GM23338 (cell line): ENCODE data around the gene KCNJ16.

Experiments
- EZH2 ChIP-seq: fragments of 200-600 bp; sonication (generic); IDR thresholded peaks from one replicate; pipeline ENCODE4 v1.8.0; 2017; ENCODE audit warnings: antibody characterized with exemption, mild to moderate bottlenecking, low read depth; ENCODE audit not compliant: unreplicated experiment
- EZH2phosphoT487 ChIP-seq: fragments of 200-600 bp; sonication (generic); IDR thresholded peaks from one replicate; pipeline ENCODE4 v1.8.1; 2018; ENCODE audit warnings: antibody characterized with exemption; ENCODE audit not compliant: unreplicated experiment
- JUNB ChIP-seq: IDR thresholded peaks from one replicate; pipeline ENCODE4 v1.6.1; 2016; ENCODE audit warnings: antibody characterized with exemption; ENCODE audit not compliant: unreplicated experiment
- POLR2AphosphoS5 ChIP-seq: IDR thresholded peaks from 2 replicates; pipeline ENCODE4 v1.6.1; 2016; ENCODE audit warnings: antibody characterized with exemption, low read depth
- ZNF114 ChIP-seq: fragments of 250-450 bp; sonication (Bioruptor Pico); IDR thresholded peaks from 2 replicates; pipeline ENCODE4 v1.5.0; 2020; ENCODE audit warnings: mild to moderate bottlenecking, moderate library complexity
- TF ChIP-seq, protein P1 (sequence below), 2 experiments: fragments of 200-600 bp in 1 of 2; sonication (generic) in 1 of 2; conservative IDR thresholded peaks; 2 replicates each; pipeline versions ENCODE4 v1.5.1 to v1.6.1; 2016 to 2017; ENCODE audit warnings: antibody characterized with exemption in 2 of 2, low read depth in 2 of 2, mild to moderate bottlenecking in 2 of 2, moderate library complexity in 1 of 2
- TF ChIP-seq, protein P2 (sequence below): IDR thresholded peaks from one replicate; pipeline ENCODE4 v1.6.1; 2018; ENCODE audit warnings: antibody characterized with exemption; ENCODE audit not compliant: unreplicated experiment

DNA sequence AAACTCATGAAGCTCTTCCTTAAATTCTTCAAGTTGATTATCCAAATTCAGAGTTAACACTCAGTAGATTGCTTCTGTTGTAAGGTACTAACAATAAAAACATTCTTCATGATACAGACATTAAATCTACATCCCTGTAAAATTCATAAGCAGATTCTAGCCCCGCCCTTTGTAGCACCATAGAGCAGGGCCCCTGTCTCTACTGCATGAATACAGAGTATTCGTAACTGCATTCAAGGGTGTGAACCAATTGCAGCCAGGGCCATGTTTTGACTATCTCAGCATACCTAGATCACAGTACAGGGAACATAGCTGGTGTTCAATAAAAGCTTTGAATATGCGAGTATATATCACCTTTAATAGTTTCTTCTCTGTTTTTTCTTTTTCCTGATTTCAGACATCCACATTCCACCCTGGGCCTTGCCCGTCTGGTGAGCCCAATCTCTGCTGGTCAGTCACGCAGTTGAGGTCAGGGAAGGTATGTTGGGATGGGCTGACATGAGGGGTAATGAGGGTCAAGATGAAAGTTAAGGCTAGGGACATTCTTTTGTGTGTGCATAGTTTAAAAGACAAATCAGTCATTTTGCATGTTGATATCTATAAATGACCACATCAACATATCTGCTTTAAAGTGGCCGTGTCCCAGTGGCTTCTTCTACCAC lies 33.0 kb downstream of the KCNJ16 start:
- TF ChIP-seq, protein P1, sequence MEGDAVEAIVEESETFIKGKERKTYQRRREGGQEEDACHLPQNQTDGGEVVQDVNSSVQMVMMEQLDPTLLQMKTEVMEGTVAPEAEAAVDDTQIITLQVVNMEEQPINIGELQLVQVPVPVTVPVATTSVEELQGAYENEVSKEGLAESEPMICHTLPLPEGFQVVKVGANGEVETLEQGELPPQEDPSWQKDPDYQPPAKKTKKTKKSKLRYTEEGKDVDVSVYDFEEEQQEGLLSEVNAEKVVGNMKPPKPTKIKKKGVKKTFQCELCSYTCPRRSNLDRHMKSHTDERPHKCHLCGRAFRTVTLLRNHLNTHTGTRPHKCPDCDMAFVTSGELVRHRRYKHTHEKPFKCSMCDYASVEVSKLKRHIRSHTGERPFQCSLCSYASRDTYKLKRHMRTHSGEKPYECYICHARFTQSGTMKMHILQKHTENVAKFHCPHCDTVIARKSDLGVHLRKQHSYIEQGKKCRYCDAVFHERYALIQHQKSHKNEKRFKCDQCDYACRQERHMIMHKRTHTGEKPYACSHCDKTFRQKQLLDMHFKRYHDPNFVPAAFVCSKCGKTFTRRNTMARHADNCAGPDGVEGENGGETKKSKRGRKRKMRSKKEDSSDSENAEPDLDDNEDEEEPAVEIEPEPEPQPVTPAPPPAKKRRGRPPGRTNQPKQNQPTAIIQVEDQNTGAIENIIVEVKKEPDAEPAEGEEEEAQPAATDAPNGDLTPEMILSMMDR (conservative IDR thresholded peaks at IDR 0.05; ENCODE audit: low read depth in 2 of 2): no peak
- TF ChIP-seq POLR2AphosphoS5 (no peak), EZH2 (no peak), ZNF114 (no peak), JUNB (no peak), EZH2phosphoT487 (no peak)
- TF ChIP-seq, protein P2, sequence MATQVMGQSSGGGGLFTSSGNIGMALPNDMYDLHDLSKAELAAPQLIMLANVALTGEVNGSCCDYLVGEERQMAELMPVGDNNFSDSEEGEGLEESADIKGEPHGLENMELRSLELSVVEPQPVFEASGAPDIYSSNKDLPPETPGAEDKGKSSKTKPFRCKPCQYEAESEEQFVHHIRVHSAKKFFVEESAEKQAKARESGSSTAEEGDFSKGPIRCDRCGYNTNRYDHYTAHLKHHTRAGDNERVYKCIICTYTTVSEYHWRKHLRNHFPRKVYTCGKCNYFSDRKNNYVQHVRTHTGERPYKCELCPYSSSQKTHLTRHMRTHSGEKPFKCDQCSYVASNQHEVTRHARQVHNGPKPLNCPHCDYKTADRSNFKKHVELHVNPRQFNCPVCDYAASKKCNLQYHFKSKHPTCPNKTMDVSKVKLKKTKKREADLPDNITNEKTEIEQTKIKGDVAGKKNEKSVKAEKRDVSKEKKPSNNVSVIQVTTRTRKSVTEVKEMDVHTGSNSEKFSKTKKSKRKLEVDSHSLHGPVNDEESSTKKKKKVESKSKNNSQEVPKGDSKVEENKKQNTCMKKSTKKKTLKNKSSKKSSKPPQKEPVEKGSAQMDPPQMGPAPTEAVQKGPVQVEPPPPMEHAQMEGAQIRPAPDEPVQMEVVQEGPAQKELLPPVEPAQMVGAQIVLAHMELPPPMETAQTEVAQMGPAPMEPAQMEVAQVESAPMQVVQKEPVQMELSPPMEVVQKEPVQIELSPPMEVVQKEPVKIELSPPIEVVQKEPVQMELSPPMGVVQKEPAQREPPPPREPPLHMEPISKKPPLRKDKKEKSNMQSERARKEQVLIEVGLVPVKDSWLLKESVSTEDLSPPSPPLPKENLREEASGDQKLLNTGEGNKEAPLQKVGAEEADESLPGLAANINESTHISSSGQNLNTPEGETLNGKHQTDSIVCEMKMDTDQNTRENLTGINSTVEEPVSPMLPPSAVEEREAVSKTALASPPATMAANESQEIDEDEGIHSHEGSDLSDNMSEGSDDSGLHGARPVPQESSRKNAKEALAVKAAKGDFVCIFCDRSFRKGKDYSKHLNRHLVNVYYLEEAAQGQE: no peak
